K562 (cell line): Measurements from ENCODE around the gene MGST1. TPM values are rescaled to one million over a fixed set of nuclear protein-coding genes. Genes with fewer than 3 reads are reported as not detected.
A peak's percentile ranks its signal among the peaks of the same experiment; 100 is the strongest.

ENCODE experiments used
- EP300 ChIP-seq: IDR thresholded peaks from 2 replicates; pipeline ENCODE4 v1.6.1; 2012; ENCODE audit warnings: low read length, improper control_type of control experiment
- FOXP1 ChIP-seq: sonication (generic); formaldehyde crosslinking; IDR thresholded peaks from 2 replicates; pipeline ENCODE4 v1.8.0; 2022; ENCODE audit warnings: mild to moderate bottlenecking, missing genetic modification reagents
- LCOR ChIP-seq: sonication (generic); formaldehyde crosslinking; IDR thresholded peaks from 2 replicates; pipeline ENCODE4 v1.8.0; 2022; ENCODE audit warnings: mild to moderate bottlenecking, missing genetic modification reagents
- NFE2L1 ChIP-seq: fragments of 450-650 bp; IDR thresholded peaks from 2 replicates; pipeline ENCODE4 v1.6.1; 2016; ENCODE audit warnings: missing genetic modification characterization, low read depth, mild to moderate bottlenecking, missing compliant biosample characterization, moderate library complexity, borderline replicate concordance
- RUNX1 ChIP-seq: sonication (generic); IDR thresholded peaks from 2 replicates; pipeline ENCODE4 v1.6.1; 2016; ENCODE audit warnings: antibody characterized with exemption, low read depth
- SMARCE1 ChIP-seq: fragments of 450-650 bp; IDR thresholded peaks from 2 replicates; pipeline ENCODE4 v1.7.1; 2016; ENCODE audit warnings: mild to moderate bottlenecking
- TEAD4 ChIP-seq, 2 experiments: sonication (generic) in 1 of 2; formaldehyde crosslinking in 1 of 2; IDR thresholded peaks; 2 replicates each; pipeline versions ENCODE4 v1.6.1 to v1.8.0; 2012 to 2022; ENCODE audit warnings: borderline replicate concordance in 1 of 2, inconsistent platforms in 1 of 2, low read length in 1 of 2, mild to moderate bottlenecking in 1 of 2, missing genetic modification reagents in 1 of 2
- YY1 ChIP-seq, 3 experiments: IDR thresholded peaks; 2 replicates each; pipeline ENCODE4 v1.6.1; 2011; ENCODE audit warnings: low read length in 2 of 3, mild to moderate bottlenecking in 2 of 3, moderate library complexity in 2 of 3, borderline replicate concordance in 1 of 3, control low read depth in 1 of 3, low read depth in 1 of 3; ENCODE audit not compliant: insufficient read depth in 3 of 3, insufficient replicate concordance in 2 of 3, control insufficient read depth in 1 of 3, insufficient read length in 1 of 3; ENCODE audit errors: extremely low read depth in 1 of 3
- ZBTB7A ChIP-seq: IDR thresholded peaks from 2 replicates; pipeline ENCODE4 v1.6.1; 2011; ENCODE audit warnings: low read depth, mild to moderate bottlenecking, low read length, moderate library complexity, borderline replicate concordance; ENCODE audit not compliant: control insufficient read depth
- polyA plus RNA-seq, 8 experiments: library from polyadenylated mRNA; depleted of rRNA in 4 of 8; stranded (reverse) in 5 of 8; unstranded in 3 of 8; fragments of >200 nt; fragmentation: Nextera tagmentation in 2 of 8; fragmentation: Illumina TruSeq in 1 of 8; extraction: Ambion mirVana in 2 of 8; extraction: Trizol in 1 of 8; gene quantifications; 2 replicates each; pipeline versions ENCODE4 v1.2.1 to v1.2.3, GENCODE V29; 2011 to 2014; ENCODE audit warnings: inconsistent platforms in 1 of 8, missing spikeins in 1 of 8
- total RNA-seq, 7 experiments: library from RNA; depleted of rRNA in 6 of 7; stranded (reverse); fragments of >200 nt in 6 of 7; fragmentation: Illumina TruSeq in 2 of 7; extraction: Trizol in 2 of 7; gene quantifications; 2 replicates each; pipeline versions ENCODE4 v1.2.1 to v1.2.3, GENCODE V29; 2011 to 2021; ENCODE audit warnings: low replicate concordance in 1 of 7
- TF ChIP-seq, protein P1 (sequence below): fragments of 450-650 bp; IDR thresholded peaks from 2 replicates; pipeline ENCODE4 v1.6.1; 2016; ENCODE audit warnings: mild to moderate bottlenecking, moderate library complexity
- TF ChIP-seq, protein P2 (sequence below): sonication (generic); formaldehyde crosslinking; IDR thresholded peaks from 2 replicates; pipeline ENCODE4 v1.8.1; 2023; ENCODE audit warnings: mild to moderate bottlenecking, missing genetic modification reagents
- TF ChIP-seq, protein P3 (sequence below): fragments of 250-450 bp; sonication (Bioruptor Pico); IDR thresholded peaks from 2 replicates; pipeline ENCODE4 v1.8.0; 2021; ENCODE audit warnings: mild to moderate bottlenecking, moderate library complexity

The MGST1 gene
- total and polyA plus RNA-seq, 9 of the 15 experiments (the other 6 are each of a cell fraction or from before 2014, with no cell fraction given) = 12.1 to 190 (median 73.3) TPM

DNA sequence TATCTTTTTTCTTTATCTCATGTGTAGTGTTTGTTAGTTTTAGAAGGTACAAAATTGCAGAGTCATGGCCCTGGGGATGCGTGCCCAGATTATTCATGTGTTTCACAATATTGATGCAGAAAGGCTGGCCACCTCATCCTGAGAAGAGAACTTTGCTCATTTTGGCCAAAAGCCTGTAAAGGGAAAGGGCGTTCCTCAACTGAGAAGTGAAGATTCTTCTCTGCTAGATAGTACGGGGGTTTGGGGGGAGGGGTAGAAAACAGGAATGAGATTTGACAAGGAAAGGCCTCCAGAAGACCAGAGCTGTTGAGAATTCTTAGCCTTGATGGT lies 1.7 kb downstream of the MGST1 start (continued):
- TF ChIP-seq, protein P1, sequence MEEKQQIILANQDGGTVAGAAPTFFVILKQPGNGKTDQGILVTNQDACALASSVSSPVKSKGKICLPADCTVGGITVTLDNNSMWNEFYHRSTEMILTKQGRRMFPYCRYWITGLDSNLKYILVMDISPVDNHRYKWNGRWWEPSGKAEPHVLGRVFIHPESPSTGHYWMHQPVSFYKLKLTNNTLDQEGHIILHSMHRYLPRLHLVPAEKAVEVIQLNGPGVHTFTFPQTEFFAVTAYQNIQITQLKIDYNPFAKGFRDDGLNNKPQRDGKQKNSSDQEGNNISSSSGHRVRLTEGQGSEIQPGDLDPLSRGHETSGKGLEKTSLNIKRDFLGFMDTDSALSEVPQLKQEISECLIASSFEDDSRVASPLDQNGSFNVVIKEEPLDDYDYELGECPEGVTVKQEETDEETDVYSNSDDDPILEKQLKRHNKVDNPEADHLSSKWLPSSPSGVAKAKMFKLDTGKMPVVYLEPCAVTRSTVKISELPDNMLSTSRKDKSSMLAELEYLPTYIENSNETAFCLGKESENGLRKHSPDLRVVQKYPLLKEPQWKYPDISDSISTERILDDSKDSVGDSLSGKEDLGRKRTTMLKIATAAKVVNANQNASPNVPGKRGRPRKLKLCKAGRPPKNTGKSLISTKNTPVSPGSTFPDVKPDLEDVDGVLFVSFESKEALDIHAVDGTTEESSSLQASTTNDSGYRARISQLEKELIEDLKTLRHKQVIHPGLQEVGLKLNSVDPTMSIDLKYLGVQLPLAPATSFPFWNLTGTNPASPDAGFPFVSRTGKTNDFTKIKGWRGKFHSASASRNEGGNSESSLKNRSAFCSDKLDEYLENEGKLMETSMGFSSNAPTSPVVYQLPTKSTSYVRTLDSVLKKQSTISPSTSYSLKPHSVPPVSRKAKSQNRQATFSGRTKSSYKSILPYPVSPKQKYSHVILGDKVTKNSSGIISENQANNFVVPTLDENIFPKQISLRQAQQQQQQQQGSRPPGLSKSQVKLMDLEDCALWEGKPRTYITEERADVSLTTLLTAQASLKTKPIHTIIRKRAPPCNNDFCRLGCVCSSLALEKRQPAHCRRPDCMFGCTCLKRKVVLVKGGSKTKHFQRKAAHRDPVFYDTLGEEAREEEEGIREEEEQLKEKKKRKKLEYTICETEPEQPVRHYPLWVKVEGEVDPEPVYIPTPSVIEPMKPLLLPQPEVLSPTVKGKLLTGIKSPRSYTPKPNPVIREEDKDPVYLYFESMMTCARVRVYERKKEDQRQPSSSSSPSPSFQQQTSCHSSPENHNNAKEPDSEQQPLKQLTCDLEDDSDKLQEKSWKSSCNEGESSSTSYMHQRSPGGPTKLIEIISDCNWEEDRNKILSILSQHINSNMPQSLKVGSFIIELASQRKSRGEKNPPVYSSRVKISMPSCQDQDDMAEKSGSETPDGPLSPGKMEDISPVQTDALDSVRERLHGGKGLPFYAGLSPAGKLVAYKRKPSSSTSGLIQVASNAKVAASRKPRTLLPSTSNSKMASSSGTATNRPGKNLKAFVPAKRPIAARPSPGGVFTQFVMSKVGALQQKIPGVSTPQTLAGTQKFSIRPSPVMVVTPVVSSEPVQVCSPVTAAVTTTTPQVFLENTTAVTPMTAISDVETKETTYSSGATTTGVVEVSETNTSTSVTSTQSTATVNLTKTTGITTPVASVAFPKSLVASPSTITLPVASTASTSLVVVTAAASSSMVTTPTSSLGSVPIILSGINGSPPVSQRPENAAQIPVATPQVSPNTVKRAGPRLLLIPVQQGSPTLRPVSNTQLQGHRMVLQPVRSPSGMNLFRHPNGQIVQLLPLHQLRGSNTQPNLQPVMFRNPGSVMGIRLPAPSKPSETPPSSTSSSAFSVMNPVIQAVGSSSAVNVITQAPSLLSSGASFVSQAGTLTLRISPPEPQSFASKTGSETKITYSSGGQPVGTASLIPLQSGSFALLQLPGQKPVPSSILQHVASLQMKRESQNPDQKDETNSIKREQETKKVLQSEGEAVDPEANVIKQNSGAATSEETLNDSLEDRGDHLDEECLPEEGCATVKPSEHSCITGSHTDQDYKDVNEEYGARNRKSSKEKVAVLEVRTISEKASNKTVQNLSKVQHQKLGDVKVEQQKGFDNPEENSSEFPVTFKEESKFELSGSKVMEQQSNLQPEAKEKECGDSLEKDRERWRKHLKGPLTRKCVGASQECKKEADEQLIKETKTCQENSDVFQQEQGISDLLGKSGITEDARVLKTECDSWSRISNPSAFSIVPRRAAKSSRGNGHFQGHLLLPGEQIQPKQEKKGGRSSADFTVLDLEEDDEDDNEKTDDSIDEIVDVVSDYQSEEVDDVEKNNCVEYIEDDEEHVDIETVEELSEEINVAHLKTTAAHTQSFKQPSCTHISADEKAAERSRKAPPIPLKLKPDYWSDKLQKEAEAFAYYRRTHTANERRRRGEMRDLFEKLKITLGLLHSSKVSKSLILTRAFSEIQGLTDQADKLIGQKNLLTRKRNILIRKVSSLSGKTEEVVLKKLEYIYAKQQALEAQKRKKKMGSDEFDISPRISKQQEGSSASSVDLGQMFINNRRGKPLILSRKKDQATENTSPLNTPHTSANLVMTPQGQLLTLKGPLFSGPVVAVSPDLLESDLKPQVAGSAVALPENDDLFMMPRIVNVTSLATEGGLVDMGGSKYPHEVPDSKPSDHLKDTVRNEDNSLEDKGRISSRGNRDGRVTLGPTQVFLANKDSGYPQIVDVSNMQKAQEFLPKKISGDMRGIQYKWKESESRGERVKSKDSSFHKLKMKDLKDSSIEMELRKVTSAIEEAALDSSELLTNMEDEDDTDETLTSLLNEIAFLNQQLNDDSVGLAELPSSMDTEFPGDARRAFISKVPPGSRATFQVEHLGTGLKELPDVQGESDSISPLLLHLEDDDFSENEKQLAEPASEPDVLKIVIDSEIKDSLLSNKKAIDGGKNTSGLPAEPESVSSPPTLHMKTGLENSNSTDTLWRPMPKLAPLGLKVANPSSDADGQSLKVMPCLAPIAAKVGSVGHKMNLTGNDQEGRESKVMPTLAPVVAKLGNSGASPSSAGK = no peak
- 0 out of 2 replicates have a peak, but pooled peaks have one; percentile 32 for TF ChIP-seq TEAD4 (IDR thresholded peaks at IDR 0.05; ENCODE audit: low read length)
- no peak for TF ChIP-seq TEAD4 (CRISPR knock-in tag; IDR thresholded peaks at IDR 0.05; ENCODE audit: borderline replicate concordance)
- TF ChIP-seq, protein P2, sequence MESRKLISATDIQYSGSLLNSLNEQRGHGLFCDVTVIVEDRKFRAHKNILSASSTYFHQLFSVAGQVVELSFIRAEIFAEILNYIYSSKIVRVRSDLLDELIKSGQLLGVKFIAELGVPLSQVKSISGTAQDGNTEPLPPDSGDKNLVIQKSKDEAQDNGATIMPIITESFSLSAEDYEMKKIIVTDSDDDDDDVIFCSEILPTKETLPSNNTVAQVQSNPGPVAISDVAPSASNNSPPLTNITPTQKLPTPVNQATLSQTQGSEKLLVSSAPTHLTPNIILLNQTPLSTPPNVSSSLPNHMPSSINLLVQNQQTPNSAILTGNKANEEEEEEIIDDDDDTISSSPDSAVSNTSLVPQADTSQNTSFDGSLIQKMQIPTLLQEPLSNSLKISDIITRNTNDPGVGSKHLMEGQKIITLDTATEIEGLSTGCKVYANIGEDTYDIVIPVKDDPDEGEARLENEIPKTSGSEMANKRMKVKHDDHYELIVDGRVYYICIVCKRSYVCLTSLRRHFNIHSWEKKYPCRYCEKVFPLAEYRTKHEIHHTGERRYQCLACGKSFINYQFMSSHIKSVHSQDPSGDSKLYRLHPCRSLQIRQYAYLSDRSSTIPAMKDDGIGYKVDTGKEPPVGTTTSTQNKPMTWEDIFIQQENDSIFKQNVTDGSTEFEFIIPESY = no peak
- peak; percentile 48; the same call in 1 of the 2 replicates for TF ChIP-seq SMARCE1
- TF ChIP-seq FOXP1 (CRISPR knock-in tag) = no peak
- no peak for TF ChIP-seq YY1 (IDR thresholded peaks at IDR 0.05; ENCODE audit: borderline replicate concordance in 1 of 3, control insufficient read depth in 1 of 3, extremely low read depth in 1 of 3, insufficient read depth in 3 of 3, insufficient read length in 1 of 3, insufficient replicate concordance in 2 of 3, low read depth in 1 of 3, low read length in 2 of 3)
- TF ChIP-seq NFE2L1 (tag) = peak; percentile 89
- no peak for TF ChIP-seq RUNX1
- TF ChIP-seq LCOR (CRISPR knock-in tag) = no peak
- TF ChIP-seq ZBTB7A = no peak
- peak; percentile 34 for TF ChIP-seq EP300
- TF ChIP-seq, protein P3, sequence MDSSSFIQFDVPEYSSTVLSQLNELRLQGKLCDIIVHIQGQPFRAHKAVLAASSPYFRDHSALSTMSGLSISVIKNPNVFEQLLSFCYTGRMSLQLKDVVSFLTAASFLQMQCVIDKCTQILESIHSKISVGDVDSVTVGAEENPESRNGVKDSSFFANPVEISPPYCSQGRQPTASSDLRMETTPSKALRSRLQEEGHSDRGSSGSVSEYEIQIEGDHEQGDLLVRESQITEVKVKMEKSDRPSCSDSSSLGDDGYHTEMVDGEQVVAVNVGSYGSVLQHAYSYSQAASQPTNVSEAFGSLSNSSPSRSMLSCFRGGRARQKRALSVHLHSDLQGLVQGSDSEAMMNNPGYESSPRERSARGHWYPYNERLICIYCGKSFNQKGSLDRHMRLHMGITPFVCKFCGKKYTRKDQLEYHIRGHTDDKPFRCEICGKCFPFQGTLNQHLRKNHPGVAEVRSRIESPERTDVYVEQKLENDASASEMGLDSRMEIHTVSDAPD = no peak
